AG10803 (cell line): Measurements from ENCODE around the gene SRPK3.
A peak's percentile ranks its signal among the peaks of the same experiment; 100 is the strongest.

Source experiments
- DNase-seq: peaks from one replicate; pipeline ENCODE4 v3.0.0; 2010; ENCODE audit warnings: low read depth
- H3K4me3 ChIP-seq: 2 replicates; pipeline ENCODE4 v1.5.1; 2011; ENCODE audit warnings: mild to moderate bottlenecking, low read length, control low read depth
- TF ChIP-seq, protein P1 (sequence below): conservative IDR thresholded peaks from 2 replicates; pipeline ENCODE4 v1.5.1; 2011; ENCODE audit warnings: mild to moderate bottlenecking, low read length, control low read depth, inconsistent platforms

SRPK3 gene

DNA sequence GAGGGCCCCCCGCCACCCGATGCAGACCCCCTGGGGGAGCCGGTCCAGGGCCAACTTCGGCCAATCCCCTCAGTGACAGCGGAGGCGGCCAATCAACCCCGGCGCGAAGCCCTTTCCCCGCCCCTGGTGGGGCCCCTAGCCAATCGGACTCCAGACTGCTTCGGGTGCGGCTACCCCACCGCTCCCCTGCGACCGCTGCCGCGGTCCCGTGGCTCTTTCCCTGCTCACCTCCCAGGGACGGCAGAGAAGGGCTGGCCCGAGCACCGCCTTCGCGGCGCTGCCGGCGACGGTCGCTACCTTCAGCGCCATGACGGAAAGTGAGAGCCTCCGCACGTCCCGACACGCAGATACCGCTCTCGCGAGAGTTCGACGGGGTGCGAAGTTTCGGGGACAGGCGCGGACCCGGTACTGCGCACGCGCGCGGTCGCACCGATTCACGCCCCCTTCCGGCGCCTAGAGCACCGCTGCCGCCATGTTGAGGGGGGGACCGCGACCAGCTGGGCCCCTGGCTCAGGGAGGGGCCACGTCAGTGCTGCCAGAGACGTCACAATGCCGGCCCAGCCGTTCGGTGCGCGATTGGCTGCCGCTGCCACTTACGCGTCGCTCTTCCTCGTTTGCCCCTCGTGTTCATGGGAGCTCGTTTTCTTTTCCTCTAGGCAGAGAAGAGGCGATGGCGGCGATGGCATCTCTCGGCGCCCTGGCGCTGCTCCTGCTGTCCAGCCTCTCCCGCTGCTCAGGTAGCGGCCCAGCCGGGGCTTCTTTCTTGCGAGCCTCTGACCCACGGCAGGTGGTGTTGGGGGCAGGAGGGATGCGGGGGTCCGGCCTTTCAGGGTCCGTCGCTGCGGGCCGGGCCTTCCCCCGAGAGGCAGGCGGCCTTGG is 13.4 kb downstream of the SRPK3 start, which contains the start of the genes IDH3G and SSR4:
Gene IDH3G (minus strand): TSS at position 358 of the 879 bp plus-strand sequence. CDS start 49 bp downstream, at position 309.
Gene SSR4 (plus strand): TSS at position 651 of the 879 bp plus-strand sequence. CDS start 20 bp downstream, at position 671.
- TF ChIP-seq, protein P1, sequence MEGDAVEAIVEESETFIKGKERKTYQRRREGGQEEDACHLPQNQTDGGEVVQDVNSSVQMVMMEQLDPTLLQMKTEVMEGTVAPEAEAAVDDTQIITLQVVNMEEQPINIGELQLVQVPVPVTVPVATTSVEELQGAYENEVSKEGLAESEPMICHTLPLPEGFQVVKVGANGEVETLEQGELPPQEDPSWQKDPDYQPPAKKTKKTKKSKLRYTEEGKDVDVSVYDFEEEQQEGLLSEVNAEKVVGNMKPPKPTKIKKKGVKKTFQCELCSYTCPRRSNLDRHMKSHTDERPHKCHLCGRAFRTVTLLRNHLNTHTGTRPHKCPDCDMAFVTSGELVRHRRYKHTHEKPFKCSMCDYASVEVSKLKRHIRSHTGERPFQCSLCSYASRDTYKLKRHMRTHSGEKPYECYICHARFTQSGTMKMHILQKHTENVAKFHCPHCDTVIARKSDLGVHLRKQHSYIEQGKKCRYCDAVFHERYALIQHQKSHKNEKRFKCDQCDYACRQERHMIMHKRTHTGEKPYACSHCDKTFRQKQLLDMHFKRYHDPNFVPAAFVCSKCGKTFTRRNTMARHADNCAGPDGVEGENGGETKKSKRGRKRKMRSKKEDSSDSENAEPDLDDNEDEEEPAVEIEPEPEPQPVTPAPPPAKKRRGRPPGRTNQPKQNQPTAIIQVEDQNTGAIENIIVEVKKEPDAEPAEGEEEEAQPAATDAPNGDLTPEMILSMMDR = 0 out of 2 replicates have a peak, but pooled peaks have one; percentile 14
- peak; percentile 92 for DNase-seq
- H3K4me3 ChIP-seq = peak within 1 kb of the TSS; percentile 80

DNA sequence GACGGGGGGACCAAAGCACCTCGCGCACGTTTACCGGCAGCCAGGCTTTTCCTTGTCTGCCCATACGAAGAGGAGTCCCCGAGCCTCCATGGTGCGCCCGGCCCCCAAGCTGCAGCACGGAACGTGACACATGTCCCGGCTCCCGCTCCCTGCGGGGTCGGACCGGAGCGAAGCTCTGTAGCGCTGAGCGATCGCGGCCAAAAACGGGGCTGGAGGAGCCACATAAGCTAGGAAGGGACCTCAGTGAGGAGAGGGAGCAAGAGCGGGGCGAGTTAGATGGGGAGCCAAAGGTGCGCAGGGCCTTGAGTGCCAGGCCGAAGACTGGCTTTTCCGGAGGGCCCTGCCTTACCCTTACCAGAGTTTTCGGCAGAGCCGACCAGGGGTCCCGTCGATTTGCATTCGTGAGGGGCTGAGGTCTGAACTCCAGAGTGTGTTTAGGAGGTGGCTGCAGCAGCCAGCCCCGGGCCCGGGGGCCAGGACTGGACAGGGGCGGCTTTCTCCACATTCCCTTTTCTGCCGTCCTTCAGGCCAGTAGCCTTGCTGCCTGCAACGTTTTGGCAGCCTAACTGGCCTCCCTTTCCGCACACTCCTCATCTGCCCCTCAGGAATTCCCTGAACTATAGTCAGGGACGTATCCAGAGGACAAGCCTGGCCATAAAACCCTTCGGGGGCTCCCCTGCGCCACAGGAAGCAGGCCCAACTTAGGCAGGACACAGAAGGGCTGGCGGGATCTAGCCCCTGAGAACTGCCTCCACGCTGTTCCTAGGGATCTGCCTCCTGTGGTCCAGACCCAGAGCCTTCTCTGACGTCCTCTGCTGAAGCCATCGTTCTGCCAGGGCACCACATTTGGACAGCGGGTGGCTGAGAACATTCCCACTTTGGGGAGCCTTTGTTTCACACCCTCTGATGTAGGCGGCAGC is 14.3 kb downstream of the SRPK3 start:
- no peak for DNase-seq
- peak overlapping the region; percentile 71 for H3K4me3 ChIP-seq
- TF ChIP-seq, protein P1 = no peak

DNA sequence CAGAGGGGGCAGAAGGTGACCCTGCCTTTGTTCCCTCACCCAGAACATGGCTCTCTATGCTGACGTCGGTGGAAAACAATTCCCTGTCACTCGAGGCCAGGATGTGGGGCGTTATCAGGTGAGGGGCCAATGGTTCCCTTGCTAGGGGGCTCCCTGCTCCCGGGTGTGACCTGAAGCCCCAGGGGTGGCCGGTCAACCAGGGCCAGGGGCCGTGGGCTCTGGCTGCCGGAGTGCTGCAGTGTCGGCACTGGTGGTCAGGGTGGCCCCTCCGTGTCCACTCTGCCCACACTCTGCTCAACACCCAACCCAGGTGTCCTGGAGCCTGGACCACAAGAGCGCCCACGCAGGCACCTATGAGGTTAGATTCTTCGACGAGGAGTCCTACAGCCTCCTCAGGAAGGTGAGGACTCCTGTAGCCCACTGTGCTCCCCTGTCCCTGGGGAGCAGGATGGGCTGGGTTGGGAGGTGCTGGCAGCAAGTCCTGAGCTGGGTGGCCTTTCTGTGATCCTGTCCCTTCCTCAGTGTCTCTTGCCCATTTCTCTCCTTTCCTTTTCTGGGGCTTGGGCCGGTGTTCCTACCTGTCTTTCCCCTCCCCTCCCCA is 16.7 kb downstream of the SRPK3 start:
- TF ChIP-seq, protein P1 = no peak
- DNase-seq = no peak
- no peak overlapping the region for H3K4me3 ChIP-seq

DNA sequence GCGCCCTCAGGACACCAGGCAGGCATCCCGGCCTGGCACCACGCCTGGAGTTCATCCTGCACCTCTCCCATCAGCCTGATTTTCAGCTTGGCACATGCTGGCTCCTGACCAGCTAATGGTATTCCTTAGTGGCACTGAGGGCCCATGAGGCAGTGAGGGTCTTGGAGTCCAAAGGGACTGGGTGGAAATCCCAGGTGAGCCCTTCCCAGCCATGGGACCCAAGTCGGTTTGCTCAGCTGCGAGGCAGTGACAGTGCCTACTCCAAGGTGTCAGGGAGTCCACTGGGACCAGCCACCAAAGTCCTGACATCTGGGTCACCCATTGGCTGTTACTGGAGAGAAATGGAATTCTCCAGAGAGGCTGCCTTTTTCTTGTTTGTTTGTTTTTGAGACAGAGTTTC is 18.5 kb downstream of the SRPK3 start:
- TF ChIP-seq, protein P1 = no peak
- DNase-seq = no peak
- no peak overlapping the region for H3K4me3 ChIP-seq

DNA sequence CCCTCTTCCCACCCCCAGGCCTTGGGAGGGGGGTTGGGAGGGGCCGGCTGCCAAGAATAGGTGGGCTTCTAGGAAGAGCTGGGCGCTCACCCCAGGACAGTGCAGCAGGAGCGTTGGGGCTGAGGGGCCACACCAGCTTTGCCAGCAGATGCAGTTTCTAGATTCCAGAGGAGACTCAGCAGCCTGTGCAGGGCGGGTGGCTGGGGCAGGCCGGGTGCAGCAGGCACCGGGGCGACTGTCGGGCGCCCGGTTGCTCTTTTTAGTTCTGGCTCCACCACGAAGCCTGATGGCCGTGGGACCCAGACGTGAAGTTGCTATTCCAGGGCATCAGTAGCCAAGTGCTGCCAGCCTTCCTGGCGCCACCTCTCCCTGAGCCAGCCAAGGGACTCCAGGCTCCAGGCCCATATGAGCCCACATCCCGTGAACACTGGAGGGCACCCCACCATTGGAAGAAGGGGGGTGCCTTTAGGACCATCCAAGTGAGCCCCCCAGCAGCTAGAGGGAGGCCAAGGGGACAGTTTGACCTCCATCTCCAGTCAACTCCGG is 19.4 kb downstream of the SRPK3 start:
- TF ChIP-seq, protein P1 = no peak
- DNase-seq = no peak
- no peak overlapping the region for H3K4me3 ChIP-seq

DNA sequence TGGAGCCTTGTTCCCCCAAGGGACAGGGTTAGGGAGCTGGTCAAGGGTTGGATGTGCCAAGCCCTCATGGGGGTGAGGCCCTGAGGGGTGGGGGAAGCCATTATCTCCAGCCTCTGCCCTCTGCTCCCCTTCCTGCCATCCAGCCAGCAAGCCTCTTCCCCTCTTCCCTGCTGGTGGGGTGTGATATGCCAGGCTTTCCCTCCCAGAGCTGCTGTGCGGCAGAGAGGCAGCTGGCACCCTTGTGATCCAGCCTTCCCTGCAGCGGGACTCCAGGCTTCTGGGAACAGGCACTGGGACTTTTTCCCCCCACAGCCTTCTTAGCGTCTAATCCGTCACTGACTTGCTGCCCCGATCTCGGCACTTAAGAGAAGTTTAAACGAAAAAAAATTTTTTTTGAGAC is 19.9 kb downstream of the SRPK3 start:
- H3K4me3 ChIP-seq = no peak overlapping the region
- DNase-seq = no peak
- TF ChIP-seq, protein P1 = no peak
